H1 (cell line): ENCODE results near the gene DNAH8. TPM values are rescaled to one million over a fixed set of nuclear protein-coding genes. Genes with fewer than 3 reads are reported as not detected.

Source experiments
- RXRA ChIP-seq: IDR thresholded peaks from 2 replicates; pipeline ENCODE4 v1.6.1; 2011; ENCODE audit warnings: low read depth, mild to moderate bottlenecking, low read length, moderate library complexity; ENCODE audit not compliant: insufficient read depth
- polyA plus RNA-seq, 7 experiments: library from polyadenylated mRNA; depleted of rRNA in 3 of 7; stranded (reverse) in 5 of 7; unstranded in 2 of 7; fragments of >200 nt in 5 of 7; fragments of 200-250 nt in 2 of 7; gene quantifications; 1 replicate in 5 of 7; 2 replicates in 1 of 7; 4 replicates in 1 of 7; pipeline versions ENCODE4 v1.2.1 to v1.2.3, GENCODE V29; 2011 to 2013; ENCODE audit warnings: missing spikeins in 2 of 7, mixed read lengths in 2 of 7
- total RNA-seq: library from RNA; stranded (reverse); fragmentation: NEBNext Ultra II Directional; extraction: Animal tissue kit (Norgen Biotek cat#: 25700); gene quantifications from 2 replicates; pipeline ENCODE4 v1.2.1, GENCODE V29; 2021

Gene DNAH8
- total and polyA plus RNA-seq, 2 of the 8 experiments (the other 6 are each of a cell fraction or from before 2014, with no cell fraction given) = under 0.01 TPM; not detected in 1

DNA sequence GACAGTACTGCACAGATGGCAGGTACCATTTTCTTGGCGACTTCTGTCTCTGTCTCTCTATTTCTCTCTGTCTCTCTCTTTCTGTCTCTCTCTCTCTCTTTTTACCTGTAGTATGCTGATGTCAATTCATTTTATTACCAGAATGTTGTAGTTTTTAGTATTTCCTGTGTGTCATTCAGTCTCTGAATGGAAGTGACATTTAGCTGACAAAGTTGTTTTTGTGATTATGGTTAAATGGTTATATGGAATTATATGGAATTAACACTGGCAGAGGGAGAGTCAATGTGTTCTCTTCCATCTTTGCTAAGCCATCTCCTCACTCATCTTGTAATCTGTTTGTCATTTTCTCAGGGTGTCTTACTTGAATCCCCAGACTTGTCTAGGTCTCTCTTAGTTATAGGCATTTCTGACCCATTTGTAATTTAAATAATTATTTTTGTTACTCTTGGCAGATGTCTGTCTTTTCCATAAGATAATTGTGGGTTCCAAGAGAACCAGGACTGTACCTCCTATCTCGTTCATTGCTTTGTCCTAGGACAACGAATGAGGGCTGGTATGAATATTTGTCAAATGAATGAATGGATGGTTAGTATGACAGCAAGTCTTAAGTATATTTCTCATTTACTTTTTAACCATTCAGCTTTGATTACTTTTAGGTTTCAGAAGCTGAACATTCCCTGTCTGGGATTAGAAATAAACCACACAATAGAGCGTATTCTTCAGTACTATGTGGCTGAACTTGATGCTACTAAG, 64.4 kb downstream of the DNAH8 start (continued):
- TF ChIP-seq RXRA = no peak
